Endodermal cell (in vitro differentiated cells): Measurements from ENCODE around the gene PRKCG. TPM values are rescaled to one million over a fixed set of nuclear protein-coding genes. Genes with fewer than 3 reads are reported as not detected.

Experiments
- DNase-seq: peaks from one replicate; pipeline ENCODE4 v3.0.0-alpha.2; 2017
- H3K27ac ChIP-seq: 2 replicates; pipeline ENCODE4 v1.5.1; 2013; ENCODE audit warnings: mild to moderate bottlenecking, low read depth, low read length, moderate library complexity
- H3K27me3 ChIP-seq: 2 replicates; pipeline ENCODE4 v1.6.1; 2013; ENCODE audit warnings: mild to moderate bottlenecking, low read length, moderate library complexity; ENCODE audit not compliant: insufficient read depth, control insufficient read depth, poor library complexity, severe bottlenecking
- H3K36me3 ChIP-seq: 2 replicates; pipeline ENCODE4 v1.7.0; 2013; ENCODE audit warnings: mild to moderate bottlenecking, low read length, moderate library complexity; ENCODE audit not compliant: control insufficient read depth, insufficient read depth
- H3K4me1 ChIP-seq: one replicate; pipeline ENCODE4 v1.7.0; 2013; ENCODE audit warnings: low read length; ENCODE audit not compliant: control insufficient read depth, insufficient read depth
- H3K4me3 ChIP-seq: 2 replicates; pipeline ENCODE4 v1.5.1; 2013; ENCODE audit warnings: mild to moderate bottlenecking, low read length, moderate library complexity
- H3K9ac ChIP-seq: 2 replicates; pipeline ENCODE4 v1.6.1; 2013; ENCODE audit warnings: mild to moderate bottlenecking, low read length, moderate library complexity; ENCODE audit not compliant: poor library complexity, severe bottlenecking; ENCODE audit errors: extremely low read depth
- H3K9me3 ChIP-seq: 2 replicates; pipeline ENCODE4 v1.6.1; 2013; ENCODE audit warnings: mild to moderate bottlenecking, low read length, moderate library complexity; ENCODE audit not compliant: control insufficient read depth
- H3K27ac Mint-ChIP-seq: 2 replicates; pipeline ENCODE4 v1.8.0; 2020; ENCODE audit warnings: mixed read lengths
- H3K27me3 Mint-ChIP-seq: 2 replicates; pipeline ENCODE4 v1.8.0; 2021; ENCODE audit warnings: mild to moderate bottlenecking, mixed read lengths; ENCODE audit not compliant: insufficient read depth
- H3K36me3 Mint-ChIP-seq: 2 replicates; pipeline ENCODE4 v1.8.0; 2020; ENCODE audit warnings: low read depth, mixed read lengths
- H3K4me1 Mint-ChIP-seq: 2 replicates; pipeline ENCODE4 v1.8.0; 2020; ENCODE audit warnings: mixed read lengths
- H3K4me3 Mint-ChIP-seq: 2 replicates; pipeline ENCODE4 v1.8.0; 2020; ENCODE audit warnings: mild to moderate bottlenecking, moderate library complexity, mixed read lengths
- H3K9me3 Mint-ChIP-seq: 2 replicates; pipeline ENCODE4 v1.8.0; 2020; ENCODE audit warnings: mild to moderate bottlenecking, mixed read lengths
- CTCF ChIP-seq: fragments of 200-600 bp; sonication (generic); conservative IDR thresholded peaks from 2 replicates; pipeline ENCODE4 v1.5.0; 2021; ENCODE audit warnings: antibody characterized with exemption, mild to moderate bottlenecking
- WGBS, 2 experiments: methylation state at CpG; one replicate each; pipeline versions ENCODE4 v1.1.5 to v1.1.7; 2013; ENCODE audit warnings: missing lambda C conversion rate in 2 of 2, mixed read lengths in 1 of 2; ENCODE audit not compliant: insufficient coverage in 1 of 2, insufficient read length in 1 of 2; 5-methylcytosine and 5-hydroxymethylcytosine counted together
- total RNA-seq, 2 donors: library from RNA; stranded (reverse); fragmentation: NEBNext Ultra II Directional in 1 of 2; extraction: Animal tissue kit (Norgen Biotek cat#: 25700) in 1 of 2; gene quantifications; 2 replicates in 1 of 2; 3 replicates in 1 of 2; pipeline ENCODE4 v1.2.1, GENCODE V29; 2021

PRKCG gene
- total RNA-seq, 2 donors from 2014 or later, result 2.7 to 5.6 TPM

GRCh38 chr19:53898166-53898565, 16.2 kb downstream of the PRKCG start:
- no peaks in the 10 kb centered on the region for H3K4me1 ChIP-seq
- H3K27ac ChIP-seq, result no peak overlapping the region
- 23 to 43% methylated on average over 12 to 16 of the region's 16 CpGs for WGBS, 2 experiments
- no peaks in the 10 kb centered on the region for H3K9me3 ChIP-seq
- no peaks in the 10 kb centered on the region for H3K36me3 ChIP-seq
- TF ChIP-seq CTCF, result no peak
- peak overlapping the region; percentile 42 for H3K4me3 Mint-ChIP-seq
- peaks cover 2% of the 10 kb centered on the region for H3K9me3 Mint-ChIP-seq
- H3K27ac Mint-ChIP-seq, result no peak overlapping the region
- H3K27me3 Mint-ChIP-seq, result peaks cover 36% of the 10 kb centered on the region
- DNase-seq, result no peak
- H3K36me3 Mint-ChIP-seq, result no peaks in the 10 kb centered on the region
- no peak overlapping the region for H3K9ac ChIP-seq
- H3K4me3 ChIP-seq, result no peak overlapping the region
- H3K27me3 ChIP-seq, result peaks cover 15% of the 10 kb centered on the region
- peaks cover 7% of the 10 kb centered on the region for H3K4me1 Mint-ChIP-seq

GRCh38 chr19:53898636-53899341, 16.8 kb downstream of the PRKCG start:
- no peaks in the 10 kb centered on the region for H3K4me1 ChIP-seq
- H3K9ac ChIP-seq, result no peak overlapping the region
- H3K27ac ChIP-seq, result no peak overlapping the region
- Mint-ChIP-seq H3K36me3 (no peaks in the 10 kb centered on the region), H3K4me1 (peaks cover 8% of the 10 kb centered on the region), H3K27me3 (peaks cover 42% of the 10 kb centered on the region), H3K27ac (no peak overlapping the region), H3K4me3 (peak overlapping the region; percentile 42), H3K9me3 (peaks cover 2% of the 10 kb centered on the region)
- peaks cover 15% of the 10 kb centered on the region for H3K27me3 ChIP-seq
- peak; percentile 100 for DNase-seq
- H3K9me3 ChIP-seq, result no peaks in the 10 kb centered on the region
- no peaks in the 10 kb centered on the region for H3K36me3 ChIP-seq
- no peak overlapping the region for H3K4me3 ChIP-seq
- TF ChIP-seq CTCF, result no peak
- 7% methylated on average over 41 of the region's 42 CpGs; no CpG with 5 or more reads in 1 of the 2 experiments for WGBS, 2 experiments

GRCh38 chr19:53900191-53900860, 18.3 kb downstream of the PRKCG start:
- no peak overlapping the region for H3K27ac ChIP-seq
- Mint-ChIP-seq H3K27ac (no peak overlapping the region), H3K4me1 (peaks cover 8% of the 10 kb centered on the region), H3K36me3 (no peaks in the 10 kb centered on the region), H3K27me3 (peaks cover 57% of the 10 kb centered on the region), H3K4me3 (no peak overlapping the region), H3K9me3 (peaks cover 2% of the 10 kb centered on the region)
- no peak overlapping the region for H3K4me3 ChIP-seq
- H3K9me3 ChIP-seq, result no peaks in the 10 kb centered on the region
- DNase-seq, result no peak
- no peaks in the 10 kb centered on the region for H3K4me1 ChIP-seq
- WGBS, 2 experiments, result 91 to 95% methylated on average over 23 to 27 of the region's 27 CpGs
- no peaks in the 10 kb centered on the region for H3K36me3 ChIP-seq
- no peak overlapping the region for H3K9ac ChIP-seq
- peaks cover 29% of the 10 kb centered on the region for H3K27me3 ChIP-seq
- no peak for TF ChIP-seq CTCF
